PC-3 (cell line): ENCODE data around the gene SH3BP5L.

Experiments
- EZH2phosphoT487 ChIP-seq: fragments of 300-600 bp; sonication (generic); IDR thresholded peaks from 2 replicates; pipeline ENCODE4 v1.6.1; 2018; ENCODE audit warnings: mild to moderate bottlenecking, antibody characterized with exemption, low read length, borderline replicate concordance
- TF ChIP-seq, protein P1 (sequence below): fragments of 300-600 bp; sonication (generic); conservative IDR thresholded peaks from 2 replicates; pipeline ENCODE4 v1.5.1; 2017; ENCODE audit warnings: antibody characterized with exemption, low read depth, mild to moderate bottlenecking, low read length

DNA sequence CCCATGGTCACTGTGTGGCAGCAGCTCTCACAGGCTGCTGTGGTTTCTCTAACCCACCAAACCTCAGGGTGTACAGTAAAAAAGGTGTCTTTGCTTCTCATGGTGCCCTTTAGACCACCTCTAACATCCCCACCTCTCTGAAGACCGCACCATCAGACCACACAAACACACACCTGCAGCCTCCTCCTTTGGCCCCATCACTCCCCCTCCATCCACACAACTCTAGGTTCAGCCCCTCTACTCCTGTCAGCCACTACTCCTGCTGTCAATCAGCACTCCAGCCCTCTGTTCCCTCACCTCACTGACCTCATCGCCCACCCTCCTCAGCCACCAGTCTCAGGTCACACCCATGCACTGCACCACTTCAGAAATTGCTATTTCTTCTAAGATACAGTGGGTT, 25.7 kb upstream of the SH3BP5L start:
- TF ChIP-seq, protein P1, sequence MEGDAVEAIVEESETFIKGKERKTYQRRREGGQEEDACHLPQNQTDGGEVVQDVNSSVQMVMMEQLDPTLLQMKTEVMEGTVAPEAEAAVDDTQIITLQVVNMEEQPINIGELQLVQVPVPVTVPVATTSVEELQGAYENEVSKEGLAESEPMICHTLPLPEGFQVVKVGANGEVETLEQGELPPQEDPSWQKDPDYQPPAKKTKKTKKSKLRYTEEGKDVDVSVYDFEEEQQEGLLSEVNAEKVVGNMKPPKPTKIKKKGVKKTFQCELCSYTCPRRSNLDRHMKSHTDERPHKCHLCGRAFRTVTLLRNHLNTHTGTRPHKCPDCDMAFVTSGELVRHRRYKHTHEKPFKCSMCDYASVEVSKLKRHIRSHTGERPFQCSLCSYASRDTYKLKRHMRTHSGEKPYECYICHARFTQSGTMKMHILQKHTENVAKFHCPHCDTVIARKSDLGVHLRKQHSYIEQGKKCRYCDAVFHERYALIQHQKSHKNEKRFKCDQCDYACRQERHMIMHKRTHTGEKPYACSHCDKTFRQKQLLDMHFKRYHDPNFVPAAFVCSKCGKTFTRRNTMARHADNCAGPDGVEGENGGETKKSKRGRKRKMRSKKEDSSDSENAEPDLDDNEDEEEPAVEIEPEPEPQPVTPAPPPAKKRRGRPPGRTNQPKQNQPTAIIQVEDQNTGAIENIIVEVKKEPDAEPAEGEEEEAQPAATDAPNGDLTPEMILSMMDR: no peak
- no peak for TF ChIP-seq EZH2phosphoT487
